GM23338 (cell line): ENCODE results near the gene ZFX. TPM values are rescaled to one million over a fixed set of nuclear protein-coding genes. Genes with fewer than 3 reads are reported as not detected.

Experiments
- ATAC-seq: fragments of 200-7000 bp; cut with Tn5 transposase; 3 replicates; pipeline ENCODE4 v1.9.1; 2020
- DNase-seq: peaks from one replicate; pipeline ENCODE4 v3.0.0-alpha.2; 2015; ENCODE audit warnings: low spot score
- H2AFZ ChIP-seq: fragments of 200-600 bp; sonication (generic); 2 replicates; pipeline ENCODE4 v1.8.0; 2016; ENCODE audit warnings: antibody characterized with exemption, mild to moderate bottlenecking, moderate library complexity
- H3F3A ChIP-seq: fragments of 200-600 bp; sonication (generic); replicated peaks from 2 replicates; pipeline ENCODE4 v1.8.0; 2017; ENCODE audit warnings: antibody characterized with exemption, mixed run types, low read depth
- H3K27ac ChIP-seq: fragments of 200-600 bp; sonication (generic); 2 replicates; pipeline ENCODE4 v1.6.1; 2016; ENCODE audit warnings: low read depth
- H3K27me3 ChIP-seq: fragments of 200-600 bp; sonication (generic); 2 replicates; pipeline ENCODE4 v1.8.0; 2016; ENCODE audit warnings: mild to moderate bottlenecking, mixed run types, moderate library complexity; ENCODE audit not compliant: insufficient read depth
- H3K36me3 ChIP-seq: fragments of 200-600 bp; sonication (generic); 2 replicates; pipeline ENCODE4 v1.8.0; 2016; ENCODE audit warnings: mild to moderate bottlenecking; ENCODE audit not compliant: insufficient read depth
- H3K4me1 ChIP-seq: fragments of 200-600 bp; sonication (generic); 2 replicates; pipeline ENCODE4 v1.8.0; 2016; ENCODE audit warnings: mild to moderate bottlenecking, moderate library complexity; ENCODE audit not compliant: insufficient read depth
- H3K4me2 ChIP-seq: fragments of 200-600 bp; sonication (generic); 2 replicates; pipeline ENCODE4 v1.7.1; 2017; ENCODE audit warnings: mixed run types
- H3K4me3 ChIP-seq: fragments of 200-600 bp; sonication (generic); 2 replicates; pipeline ENCODE4 v1.6.1; 2016; ENCODE audit warnings: mixed run types
- H3K79me2 ChIP-seq: fragments of 200-600 bp; sonication (generic); replicated peaks from 2 replicates; pipeline ENCODE4 v1.8.0; 2017; ENCODE audit warnings: mild to moderate bottlenecking; ENCODE audit not compliant: insufficient read depth
- H3K9me2 ChIP-seq: fragments of 200-600 bp; sonication (generic); 2 replicates; pipeline ENCODE4 v1.8.0; 2017; ENCODE audit not compliant: insufficient read depth
- H4K20me1 ChIP-seq: fragments of 200-600 bp; sonication (generic); replicated peaks from 2 replicates; pipeline ENCODE4 v1.8.0; 2017; ENCODE audit warnings: mild to moderate bottlenecking; ENCODE audit not compliant: insufficient read depth
- H3K27ac Mint-ChIP-seq: 2 replicates; pipeline ENCODE4 v1.8.0; 2020; ENCODE audit warnings: inconsistent platforms, mild to moderate bottlenecking, moderate library complexity, mixed read lengths
- H3K27me3 Mint-ChIP-seq: 3 replicates; pipeline ENCODE4 v1.8.0; 2022; ENCODE audit warnings: low read depth, mild to moderate bottlenecking, moderate library complexity, mixed read lengths, inconsistent platforms; ENCODE audit not compliant: insufficient read depth, poor library complexity
- H3K36me3 Mint-ChIP-seq: 3 replicates; pipeline ENCODE4 v1.8.0; 2021; ENCODE audit warnings: low read depth, mild to moderate bottlenecking, inconsistent platforms, moderate library complexity, mixed read lengths
- H3K4me1 Mint-ChIP-seq: 3 replicates; pipeline ENCODE4 v1.8.0; 2020; ENCODE audit warnings: mild to moderate bottlenecking, inconsistent platforms, mixed read lengths
- H3K4me3 Mint-ChIP-seq: 3 replicates; pipeline ENCODE4 v1.8.0; 2021; ENCODE audit warnings: moderate library complexity, mild to moderate bottlenecking, inconsistent platforms, mixed read lengths
- H3K9me3 Mint-ChIP-seq: 3 replicates; pipeline ENCODE4 v1.8.0; 2020; ENCODE audit warnings: moderate library complexity, mild to moderate bottlenecking, inconsistent platforms, mixed read lengths
- EZH2phosphoT487 ChIP-seq: fragments of 200-600 bp; sonication (generic); IDR thresholded peaks from one replicate; pipeline ENCODE4 v1.8.1; 2018; ENCODE audit warnings: antibody characterized with exemption; ENCODE audit not compliant: unreplicated experiment
- NANOG ChIP-seq: IDR thresholded peaks from 2 replicates; pipeline ENCODE4 v1.6.1; 2016; ENCODE audit warnings: antibody characterized with exemption, borderline replicate concordance
- STAT1 ChIP-seq: IDR thresholded peaks from one replicate; pipeline ENCODE4 v1.6.1; 2016; ENCODE audit warnings: antibody characterized with exemption; ENCODE audit not compliant: unreplicated experiment
- ZNF114 ChIP-seq: fragments of 250-450 bp; sonication (Bioruptor Pico); IDR thresholded peaks from 2 replicates; pipeline ENCODE4 v1.5.0; 2020; ENCODE audit warnings: mild to moderate bottlenecking, moderate library complexity
- polyA plus RNA-seq: library from polyadenylated mRNA; unstranded; fragments of >200 nt; fragmentation: Nextera tagmentation; extraction: Ambion mirVana; gene quantifications from 2 replicates; pipeline ENCODE4 v1.2.1, GENCODE V29; 2016
- total RNA-seq: library from RNA; depleted of rRNA; stranded (reverse); fragments of >200 nt; shearing (Covaris generic); gene quantifications from 2 replicates; pipeline ENCODE4 v1.2.3, GENCODE V29; 2014
- TF ChIP-seq, protein P1 (sequence below): IDR thresholded peaks from one replicate; pipeline ENCODE4 v1.6.1; 2018; ENCODE audit warnings: antibody characterized with exemption; ENCODE audit not compliant: unreplicated experiment
- TF ChIP-seq, protein P2 (sequence below): fragments of 250-450 bp; sonication (Bioruptor Pico); IDR thresholded peaks from 2 replicates; pipeline ENCODE4 v1.5.0; 2020; ENCODE audit warnings: mild to moderate bottlenecking, moderate library complexity

Gene ZFX
- total and polyA plus RNA-seq, 2 experiments from 2014 or later, result 11.0 to 15.4 TPM

DNA sequence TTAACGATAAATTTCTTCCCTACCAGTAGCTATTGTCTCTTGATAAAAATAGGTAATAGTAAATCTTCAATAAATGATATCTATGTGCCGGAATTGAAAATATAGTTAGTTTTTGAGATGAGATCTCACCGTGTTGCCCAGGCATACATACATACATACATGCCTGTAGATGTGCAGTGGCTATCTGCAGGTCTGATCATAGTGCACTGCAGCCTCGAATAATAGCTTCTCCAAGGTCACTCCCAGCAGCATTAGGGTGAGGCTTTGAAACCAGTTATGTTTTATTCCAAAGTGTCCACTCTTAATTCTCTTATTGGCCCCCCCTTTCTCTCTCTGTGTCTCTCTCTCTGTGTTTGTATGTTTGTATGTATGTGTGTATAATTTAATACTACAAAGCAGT lies 37.5 kb downstream of the ZFX start:
- no peak overlapping the region for H3K27ac ChIP-seq
- TF ChIP-seq EZH2phosphoT487, result no peak
- TF ChIP-seq, protein P1, sequence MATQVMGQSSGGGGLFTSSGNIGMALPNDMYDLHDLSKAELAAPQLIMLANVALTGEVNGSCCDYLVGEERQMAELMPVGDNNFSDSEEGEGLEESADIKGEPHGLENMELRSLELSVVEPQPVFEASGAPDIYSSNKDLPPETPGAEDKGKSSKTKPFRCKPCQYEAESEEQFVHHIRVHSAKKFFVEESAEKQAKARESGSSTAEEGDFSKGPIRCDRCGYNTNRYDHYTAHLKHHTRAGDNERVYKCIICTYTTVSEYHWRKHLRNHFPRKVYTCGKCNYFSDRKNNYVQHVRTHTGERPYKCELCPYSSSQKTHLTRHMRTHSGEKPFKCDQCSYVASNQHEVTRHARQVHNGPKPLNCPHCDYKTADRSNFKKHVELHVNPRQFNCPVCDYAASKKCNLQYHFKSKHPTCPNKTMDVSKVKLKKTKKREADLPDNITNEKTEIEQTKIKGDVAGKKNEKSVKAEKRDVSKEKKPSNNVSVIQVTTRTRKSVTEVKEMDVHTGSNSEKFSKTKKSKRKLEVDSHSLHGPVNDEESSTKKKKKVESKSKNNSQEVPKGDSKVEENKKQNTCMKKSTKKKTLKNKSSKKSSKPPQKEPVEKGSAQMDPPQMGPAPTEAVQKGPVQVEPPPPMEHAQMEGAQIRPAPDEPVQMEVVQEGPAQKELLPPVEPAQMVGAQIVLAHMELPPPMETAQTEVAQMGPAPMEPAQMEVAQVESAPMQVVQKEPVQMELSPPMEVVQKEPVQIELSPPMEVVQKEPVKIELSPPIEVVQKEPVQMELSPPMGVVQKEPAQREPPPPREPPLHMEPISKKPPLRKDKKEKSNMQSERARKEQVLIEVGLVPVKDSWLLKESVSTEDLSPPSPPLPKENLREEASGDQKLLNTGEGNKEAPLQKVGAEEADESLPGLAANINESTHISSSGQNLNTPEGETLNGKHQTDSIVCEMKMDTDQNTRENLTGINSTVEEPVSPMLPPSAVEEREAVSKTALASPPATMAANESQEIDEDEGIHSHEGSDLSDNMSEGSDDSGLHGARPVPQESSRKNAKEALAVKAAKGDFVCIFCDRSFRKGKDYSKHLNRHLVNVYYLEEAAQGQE, result no peak
- H3K27me3 ChIP-seq, result no peaks in the 10 kb centered on the region
- no peaks in the 10 kb centered on the region for H3F3A ChIP-seq
- DNase-seq (no peak), ATAC-seq (no peak)
- H3K79me2 ChIP-seq, result peaks cover 81% of the 10 kb centered on the region
- Mint-ChIP-seq H3K27me3 (no peaks in the 10 kb centered on the region), H3K9me3 (no peaks in the 10 kb centered on the region), H3K27ac (no peak overlapping the region), H3K4me3 (no peak overlapping the region), H3K4me1 (peaks cover 4% of the 10 kb centered on the region; the same call in 1 of the 3 replicates), H3K36me3 (peaks cover 8% of the 10 kb centered on the region; the same call in 2 of the 3 replicates)
- H3K4me3 ChIP-seq, result no peak overlapping the region
- H3K4me2 ChIP-seq, result no peak overlapping the region
- 0 out of 2 replicates have a peak, but pooled peaks cover 4% of the 10 kb centered on the region for H4K20me1 ChIP-seq
- H3K36me3 ChIP-seq, result no peaks in the 10 kb centered on the region
- no peaks in the 10 kb centered on the region for H3K9me2 ChIP-seq
- H3K4me1 ChIP-seq, result no peaks in the 10 kb centered on the region
- H2AFZ ChIP-seq, result no peak overlapping the region

DNA sequence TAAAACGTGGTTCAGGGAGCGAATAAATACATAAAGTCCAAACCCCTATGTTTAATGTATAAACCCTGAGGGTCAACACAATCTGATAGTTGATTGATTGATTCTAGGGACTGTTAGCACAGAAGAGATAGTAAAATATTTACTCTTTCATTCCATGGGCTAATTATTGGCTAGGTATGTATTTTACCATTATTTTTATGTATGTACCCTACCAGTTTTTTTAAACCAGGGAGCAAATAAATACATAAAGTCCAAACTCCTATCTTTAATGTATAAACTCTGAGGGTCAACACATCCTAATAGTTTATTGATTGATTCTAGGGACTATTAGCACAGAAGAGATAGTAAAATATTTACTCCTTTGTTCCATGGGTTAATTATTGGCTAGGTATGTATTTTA lies 40.0 kb downstream of the ZFX start:
- H3K27me3 Mint-ChIP-seq, result no peaks in the 10 kb centered on the region
- no peak for DNase-seq
- Histone ChIP-seq H3K36me3 (no peaks in the 10 kb centered on the region), H3K9me2 (no peaks in the 10 kb centered on the region), H3F3A (no peaks in the 10 kb centered on the region), H3K79me2 (peaks cover 83% of the 10 kb centered on the region), H3K4me3 (no peak overlapping the region), H3K4me1 (no peaks in the 10 kb centered on the region), H3K27me3 (no peaks in the 10 kb centered on the region), H3K27ac (no peak overlapping the region), H2AFZ (no peak overlapping the region), H4K20me1 (0 out of 2 replicates have a peak, but pooled peaks cover 4% of the 10 kb centered on the region), H3K4me2 (no peak overlapping the region)
- ATAC-seq, result no peak
- TF ChIP-seq STAT1, result no peak
- H3K4me1 Mint-ChIP-seq, result peaks cover 6% of the 10 kb centered on the region; the same call in 1 of the 3 replicates
- no peak overlapping the region for H3K27ac Mint-ChIP-seq
- H3K9me3 Mint-ChIP-seq, result no peaks in the 10 kb centered on the region
- peaks cover 8% of the 10 kb centered on the region; the same call in 2 of the 3 replicates for H3K36me3 Mint-ChIP-seq
- no peak overlapping the region for H3K4me3 Mint-ChIP-seq

DNA sequence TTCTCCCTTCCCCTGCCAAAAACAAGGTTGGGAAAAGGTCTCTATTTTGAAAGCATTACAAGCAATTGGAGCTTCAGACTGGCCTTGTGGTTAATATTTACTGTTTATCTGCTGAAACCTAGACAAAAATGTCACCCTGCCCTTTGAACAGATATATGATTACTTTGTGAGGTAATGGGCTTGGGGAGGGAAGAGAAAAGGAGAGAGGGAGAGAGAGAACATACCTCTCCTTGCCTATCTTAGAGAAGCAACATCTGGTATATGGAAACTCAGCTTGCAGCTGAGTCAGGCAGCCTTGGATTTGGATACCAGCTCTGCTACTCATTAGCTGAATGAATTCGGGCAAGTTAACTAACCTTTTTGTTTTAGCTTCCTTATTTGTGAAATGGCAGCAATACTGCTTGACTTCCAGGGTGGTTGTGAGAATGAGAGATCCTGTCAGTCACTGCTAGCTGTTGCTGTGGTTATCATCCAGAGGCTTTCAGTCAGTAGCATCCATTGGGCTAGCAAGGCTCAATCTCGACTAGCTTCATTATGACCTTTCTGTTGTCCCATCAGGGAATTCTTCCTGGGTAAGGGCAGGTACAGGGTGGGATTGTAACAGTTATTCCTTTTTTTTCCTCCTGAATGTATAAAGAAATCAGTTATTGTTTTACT lies 41.1 kb downstream of the ZFX start:
- ATAC-seq, result no peak
- Mint-ChIP-seq H3K27me3 (no peaks in the 10 kb centered on the region), H3K27ac (no peak overlapping the region), H3K4me3 (no peak overlapping the region), H3K9me3 (no peaks in the 10 kb centered on the region), H3K4me1 (peaks cover 6% of the 10 kb centered on the region; the same call in 1 of the 3 replicates), H3K36me3 (peaks cover 8% of the 10 kb centered on the region; the same call in 2 of the 3 replicates)
- H2AFZ ChIP-seq, result no peak overlapping the region
- H3K4me3 ChIP-seq, result no peak overlapping the region
- DNase-seq, result no peak
- peaks cover 79% of the 10 kb centered on the region for H3K79me2 ChIP-seq
- no peaks in the 10 kb centered on the region for H3K4me1 ChIP-seq
- H3K4me2 ChIP-seq, result no peak overlapping the region
- no peaks in the 10 kb centered on the region for H3K36me3 ChIP-seq
- H3F3A ChIP-seq, result no peaks in the 10 kb centered on the region
- H3K27me3 ChIP-seq, result no peaks in the 10 kb centered on the region
- H3K27ac ChIP-seq, result no peak overlapping the region
- 0 out of 2 replicates have a peak, but pooled peaks cover 4% of the 10 kb centered on the region for H4K20me1 ChIP-seq
- H3K9me2 ChIP-seq, result no peaks in the 10 kb centered on the region
- TF ChIP-seq EZH2phosphoT487 (no peak), NANOG (no peak), ZNF114 (CRISPR knock-in tag) (no peak)
- TF ChIP-seq, protein P2, sequence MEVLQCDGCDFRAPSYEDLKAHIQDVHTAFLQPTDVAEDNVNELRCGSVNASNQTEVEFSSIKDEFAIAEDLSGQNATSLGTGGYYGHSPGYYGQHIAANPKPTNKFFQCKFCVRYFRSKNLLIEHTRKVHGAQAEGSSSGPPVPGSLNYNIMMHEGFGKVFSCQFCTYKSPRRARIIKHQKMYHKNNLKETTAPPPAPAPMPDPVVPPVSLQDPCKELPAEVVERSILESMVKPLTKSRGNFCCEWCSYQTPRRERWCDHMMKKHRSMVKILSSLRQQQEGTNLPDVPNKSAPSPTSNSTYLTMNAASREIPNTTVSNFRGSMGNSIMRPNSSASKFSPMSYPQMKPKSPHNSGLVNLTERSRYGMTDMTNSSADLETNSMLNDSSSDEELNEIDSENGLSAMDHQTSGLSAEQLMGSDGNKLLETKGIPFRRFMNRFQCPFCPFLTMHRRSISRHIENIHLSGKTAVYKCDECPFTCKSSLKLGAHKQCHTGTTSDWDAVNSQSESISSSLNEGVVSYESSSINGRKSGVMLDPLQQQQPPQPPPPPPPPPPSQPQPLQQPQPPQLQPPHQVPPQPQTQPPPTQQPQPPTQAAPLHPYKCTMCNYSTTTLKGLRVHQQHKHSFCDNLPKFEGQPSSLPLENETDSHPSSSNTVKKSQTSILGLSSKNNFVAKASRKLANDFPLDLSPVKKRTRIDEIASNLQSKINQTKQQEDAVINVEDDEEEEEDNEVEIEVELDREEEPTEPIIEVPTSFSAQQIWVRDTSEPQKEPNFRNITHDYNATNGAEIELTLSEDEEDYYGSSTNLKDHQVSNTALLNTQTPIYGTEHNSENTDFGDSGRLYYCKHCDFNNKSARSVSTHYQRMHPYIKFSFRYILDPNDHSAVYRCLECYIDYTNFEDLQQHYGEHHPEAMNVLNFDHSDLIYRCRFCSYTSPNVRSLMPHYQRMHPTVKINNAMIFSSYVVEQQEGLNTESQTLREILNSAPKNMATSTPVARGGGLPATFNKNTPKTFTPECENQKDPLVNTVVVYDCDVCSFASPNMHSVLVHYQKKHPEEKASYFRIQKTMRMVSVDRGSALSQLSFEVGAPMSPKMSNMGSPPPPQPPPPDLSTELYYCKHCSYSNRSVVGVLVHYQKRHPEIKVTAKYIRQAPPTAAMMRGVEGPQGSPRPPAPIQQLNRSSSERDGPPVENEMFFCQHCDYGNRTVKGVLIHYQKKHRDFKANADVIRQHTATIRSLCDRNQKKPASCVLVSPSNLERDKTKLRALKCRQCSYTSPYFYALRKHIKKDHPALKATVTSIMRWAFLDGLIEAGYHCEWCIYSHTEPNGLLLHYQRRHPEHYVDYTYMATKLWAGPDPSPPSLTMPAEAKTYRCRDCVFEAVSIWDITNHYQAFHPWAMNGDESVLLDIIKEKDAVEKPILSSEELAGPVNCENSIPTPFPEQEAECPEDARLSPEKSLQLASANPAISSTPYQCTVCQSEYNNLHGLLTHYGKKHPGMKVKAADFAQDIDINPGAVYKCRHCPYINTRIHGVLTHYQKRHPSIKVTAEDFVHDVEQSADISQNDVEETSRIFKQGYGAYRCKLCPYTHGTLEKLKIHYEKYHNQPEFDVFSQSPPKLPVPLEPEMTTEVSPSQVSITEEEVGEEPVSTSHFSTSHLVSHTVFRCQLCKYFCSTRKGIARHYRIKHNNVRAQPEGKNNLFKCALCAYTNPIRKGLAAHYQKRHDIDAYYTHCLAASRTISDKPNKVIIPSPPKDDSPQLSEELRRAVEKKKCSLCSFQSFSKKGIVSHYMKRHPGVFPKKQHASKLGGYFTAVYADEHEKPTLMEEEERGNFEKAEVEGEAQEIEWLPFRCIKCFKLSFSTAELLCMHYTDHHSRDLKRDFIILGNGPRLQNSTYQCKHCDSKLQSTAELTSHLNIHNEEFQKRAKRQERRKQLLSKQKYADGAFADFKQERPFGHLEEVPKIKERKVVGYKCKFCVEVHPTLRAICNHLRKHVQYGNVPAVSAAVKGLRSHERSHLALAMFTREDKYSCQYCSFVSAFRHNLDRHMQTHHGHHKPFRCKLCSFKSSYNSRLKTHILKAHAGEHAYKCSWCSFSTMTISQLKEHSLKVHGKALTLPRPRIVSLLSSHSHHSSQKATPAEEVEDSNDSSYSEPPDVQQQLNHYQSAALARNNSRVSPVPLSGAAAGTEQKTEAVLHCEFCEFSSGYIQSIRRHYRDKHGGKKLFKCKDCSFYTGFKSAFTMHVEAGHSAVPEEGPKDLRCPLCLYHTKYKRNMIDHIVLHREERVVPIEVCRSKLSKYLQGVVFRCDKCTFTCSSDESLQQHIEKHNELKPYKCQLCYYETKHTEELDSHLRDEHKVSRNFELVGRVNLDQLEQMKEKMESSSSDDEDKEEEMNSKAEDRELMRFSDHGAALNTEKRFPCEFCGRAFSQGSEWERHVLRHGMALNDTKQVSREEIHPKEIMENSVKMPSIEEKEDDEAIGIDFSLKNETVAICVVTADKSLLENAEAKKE, result no peak
